Vagina (tissue), 2 donors: ENCODE measurements around the gene WDR7.

ENCODE experiments used
- POLR2A ChIP-seq, 2 donors: fragments of 450-650 bp; IDR thresholded peaks; one replicate each; pipeline ENCODE4 v1.6.1; 2017; ENCODE audit warnings: antibody characterized with exemption in 2 of 2, mild to moderate bottlenecking in 2 of 2, moderate library complexity in 2 of 2
- POLR2AphosphoS5 ChIP-seq, 2 donors: sonication (generic); formaldehyde crosslinking; IDR thresholded peaks; one replicate each; pipeline ENCODE4 v1.9.0; 2017; ENCODE audit warnings: antibody characterized with exemption in 2 of 2, mild to moderate bottlenecking in 2 of 2, low read depth in 1 of 2; ENCODE audit not compliant: insufficient read depth in 1 of 2
- TF ChIP-seq, protein P1 (sequence below), 3 experiments: fragments of 450-650 bp in 2 of 3; fragments of 200-600 bp in 1 of 3; sonication (generic) in 1 of 3; IDR thresholded peaks; one replicate each; pipeline ENCODE4 v1.5.1; 2017 to 2019; ENCODE audit warnings: antibody characterized with exemption in 3 of 3, mild to moderate bottlenecking in 2 of 3, moderate library complexity in 2 of 3

GRCh38 chr18:56823986-56824565, 172.9 kb downstream of the WDR7 start:
- TF ChIP-seq POLR2AphosphoS5 (IDR thresholded peaks at IDR 0.05; ENCODE audit: insufficient read depth in 1 of 2, low read depth in 1 of 2) (no peak), POLR2A (IDR thresholded peaks at IDR 0.05) (no peak)
- TF ChIP-seq, protein P1, sequence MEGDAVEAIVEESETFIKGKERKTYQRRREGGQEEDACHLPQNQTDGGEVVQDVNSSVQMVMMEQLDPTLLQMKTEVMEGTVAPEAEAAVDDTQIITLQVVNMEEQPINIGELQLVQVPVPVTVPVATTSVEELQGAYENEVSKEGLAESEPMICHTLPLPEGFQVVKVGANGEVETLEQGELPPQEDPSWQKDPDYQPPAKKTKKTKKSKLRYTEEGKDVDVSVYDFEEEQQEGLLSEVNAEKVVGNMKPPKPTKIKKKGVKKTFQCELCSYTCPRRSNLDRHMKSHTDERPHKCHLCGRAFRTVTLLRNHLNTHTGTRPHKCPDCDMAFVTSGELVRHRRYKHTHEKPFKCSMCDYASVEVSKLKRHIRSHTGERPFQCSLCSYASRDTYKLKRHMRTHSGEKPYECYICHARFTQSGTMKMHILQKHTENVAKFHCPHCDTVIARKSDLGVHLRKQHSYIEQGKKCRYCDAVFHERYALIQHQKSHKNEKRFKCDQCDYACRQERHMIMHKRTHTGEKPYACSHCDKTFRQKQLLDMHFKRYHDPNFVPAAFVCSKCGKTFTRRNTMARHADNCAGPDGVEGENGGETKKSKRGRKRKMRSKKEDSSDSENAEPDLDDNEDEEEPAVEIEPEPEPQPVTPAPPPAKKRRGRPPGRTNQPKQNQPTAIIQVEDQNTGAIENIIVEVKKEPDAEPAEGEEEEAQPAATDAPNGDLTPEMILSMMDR (IDR thresholded peaks at IDR 0.05), result no peak
